IPS DF 19.7 (cell line): ENCODE measurements around the gene NR0B1.

Source experiments
- DNase-seq: peaks from one replicate; pipeline ENCODE4 v3.0.0-alpha.2; 2013; ENCODE audit warnings: low read depth, low spot score

The NR0B1 gene

GRCh38 chrX:30309139-30309571, at the start of gene NR0B1:
Gene NR0B1, minus strand, starts transcription at chrX:30309390. Its CDS starts 27 bp downstream, at chrX:30309363.
- no peak for DNase-seq

GRCh38 chrX:30349946-30350345, 40.8 kb upstream of the NR0B1 start:
- DNase-seq: no peak

- peak; percentile 2 for DNase-seq
Observed at GRCh38 chrX:30343206-30343605, 34.0 kb upstream of the NR0B1 start.

- DNase-seq: no peak
Observed at GRCh38 chrX:30340753-30341152, 31.6 kb upstream of the NR0B1 start.

GRCh38 chrX:30327762-30328161, 18.6 kb upstream of the NR0B1 start:
- no peak for DNase-seq

GRCh38 chrX:30317308-30317707, 8.1 kb upstream of the NR0B1 start:
- DNase-seq: no peak

- DNase-seq: no peak
Observed at GRCh38 chrX:30313322-30313721, 4.1 kb upstream of the NR0B1 start.

GRCh38 chrX:30312858-30313257, 3.7 kb upstream of the NR0B1 start:
- no peak for DNase-seq

- no peak for DNase-seq
Observed at GRCh38 chrX:30310429-30311206, 1.4 kb upstream of the NR0B1 start.

- no peak for DNase-seq
Observed at GRCh38 chrX:30308263-30309138, 689 bp downstream of the NR0B1 start.

GRCh38 chrX:30307466-30307865, 1.7 kb downstream of the NR0B1 start:
- no peak for DNase-seq

GRCh38 chrX:30304866-30305265, 4.3 kb downstream of the NR0B1 start:
- DNase-seq: no peak

- no peak for DNase-seq
Observed at GRCh38 chrX:30302956-30303355, 6.2 kb downstream of the NR0B1 start.

GRCh38 chrX:30301963-30302362, 7.2 kb downstream of the NR0B1 start:
- DNase-seq: no peak

- no peak for DNase-seq
Observed at GRCh38 chrX:30301208-30301607, 8.0 kb downstream of the NR0B1 start.

- DNase-seq: no peak
Observed at GRCh38 chrX:30296408-30297254, 12.6 kb downstream of the NR0B1 start.

GRCh38 chrX:30283456-30284200, 25.6 kb downstream of the NR0B1 start:
- DNase-seq: no peak

- DNase-seq: no peak
Observed at GRCh38 chrX:30282527-30282926, 26.7 kb downstream of the NR0B1 start.

- DNase-seq: no peak
Observed at GRCh38 chrX:30280428-30280827, 28.8 kb downstream of the NR0B1 start.

- no peak for DNase-seq
Observed at GRCh38 chrX:30278365-30278764, 30.8 kb downstream of the NR0B1 start.

GRCh38 chrX:30275498-30275897, 33.7 kb downstream of the NR0B1 start:
- DNase-seq: no peak
